ENCODE measurements around the gene PRKG1. TPM values are rescaled to one million over a fixed set of nuclear protein-coding genes. Genes with fewer than 3 reads are reported as not detected.
A peak's percentile ranks its signal among the peaks of the same experiment; 100 is the strongest.

The PRKG1 gene
- total and polyA plus RNA-seq, 2 of the 4 experiments (the other 2 are of a cell fraction), result 3.5 to 18.3 TPM

GRCh38 chr10:51972733-51973346 is 898.6 kb downstream of the PRKG1 start:
- BruUV-seq (replicated peaks), result no TSS peak
- no peak overlapping the region for H3K14ac ChIP-seq (replicated peaks; ENCODE audit: low read depth, low read length)
- no peaks in the 10 kb centered on the region for H3K36me3 ChIP-seq (ENCODE audit: control insufficient read depth, insufficient read depth, low read length)
- no peak overlapping the region for H2BK20ac ChIP-seq (ENCODE audit: low read depth, low read length)
- H3K18ac ChIP-seq (ENCODE audit: low read depth, low read length), result no peak overlapping the region
- WGBS, 2 experiments (ENCODE audit: extremely low coverage in 2 of 2, insufficient read length in 1 of 2), result 83% methylated on average over 2 of the region's 3 CpGs; no CpG with 5 or more reads in 1 of the 2 experiments
- H3K9ac ChIP-seq (ENCODE audit: low read depth, low read length), result no peak overlapping the region
- no peak overlapping the region for H3K27ac ChIP-seq (ENCODE audit: insufficient read depth, low read length)
- ATAC-seq (ENCODE audit: low read depth), result no peak; the same call in 1 of the 2 replicates
- no peaks in the 10 kb centered on the region for H3K9me3 ChIP-seq (ENCODE audit: control insufficient read depth, insufficient read depth, low read length)
- no peak overlapping the region for H3K4me2 ChIP-seq (ENCODE audit: low read depth, low read length)
- no peak overlapping the region for H4K5ac ChIP-seq (ENCODE audit: low read depth, low read length)
- no peak overlapping the region for H3K4me3 ChIP-seq (ENCODE audit: insufficient read depth, low read depth, low read length)
- TF ChIP-seq MAFK (IDR thresholded peaks at IDR 0.05; ENCODE audit: low read depth, low read length), result no peak
- no peak for TF ChIP-seq NFE2L2 (IDR thresholded peaks at IDR 0.05; ENCODE audit: low read depth, low read length)
- no peak for TF ChIP-seq CTCF (conservative IDR thresholded peaks at IDR 0.05; ENCODE audit: low read depth, low read length)
- TF ChIP-seq RFX5 (IDR thresholded peaks at IDR 0.05; ENCODE audit: low read depth, low read length), result no peak
- TF ChIP-seq SMC3 (IDR thresholded peaks at IDR 0.05; ENCODE audit: low read depth, low read length), result no peak
- TF ChIP-seq BHLHE40 (IDR thresholded peaks at IDR 0.05; ENCODE audit: low read depth, low read length), result no peak
- TF ChIP-seq USF2 (IDR thresholded peaks at IDR 0.05; ENCODE audit: low read depth, low read length), result no peak
- TF ChIP-seq POLR2A (IDR thresholded peaks at IDR 0.05; ENCODE audit: low read depth, low read length), result no peak
- TF ChIP-seq MXI1 (IDR thresholded peaks at IDR 0.05; ENCODE audit: borderline replicate concordance, low read depth, low read length), result no peak
- TF ChIP-seq CEBPB (IDR thresholded peaks at IDR 0.05; ENCODE audit: low read depth, low read length), result no peak
- TF ChIP-seq CHD1 (IDR thresholded peaks at IDR 0.05; ENCODE audit: low read depth, low read length), result no peak
- no peak for TF ChIP-seq RAD21 (IDR thresholded peaks at IDR 0.05; ENCODE audit: low read length)
- TF ChIP-seq MAZ (IDR thresholded peaks at IDR 0.05; ENCODE audit: borderline replicate concordance, low read depth, low read length), result no peak
- no peak for TF ChIP-seq ELK1 (IDR thresholded peaks at IDR 0.05; ENCODE audit: borderline replicate concordance, low read depth, low read length)
- TF ChIP-seq RCOR1 (IDR thresholded peaks at IDR 0.05; ENCODE audit: insufficient replicate concordance, low read length), result no peak
- TF ChIP-seq FOS (IDR thresholded peaks at IDR 0.05; ENCODE audit: low read depth, low read length), result no peak
- no peaks in the 10 kb centered on the region; a peak in 1 of 4 replicates for H3K79me1 ChIP-seq (ENCODE audit: low read depth in 1 of 2, low read length in 2 of 2)
- no peak overlapping the region for H3K23ac ChIP-seq (ENCODE audit: low read depth, low read length)
- H3K56ac ChIP-seq (ENCODE audit: extremely low read depth, insufficient read depth, low read length), result no peak overlapping the region
- no peaks in the 10 kb centered on the region for H3K4me1 ChIP-seq (ENCODE audit: control insufficient read depth, insufficient read depth, low read length)
- no peak overlapping the region for H2BK120ac ChIP-seq (ENCODE audit: low read depth, low read length)
- H4K20me1 ChIP-seq (ENCODE audit: insufficient read depth, low read length), result no peaks in the 10 kb centered on the region
- no peak overlapping the region for H2AK9ac ChIP-seq (replicated peaks; ENCODE audit: low read depth, low read length, poor library complexity)
- H2AFZ ChIP-seq (replicated peaks; ENCODE audit: low read length, poor library complexity), result peak overlapping the region; percentile 17
- H3K4ac ChIP-seq (ENCODE audit: low read depth, low read length), result no peak overlapping the region
- dilution Hi-C loops (cut with HindIII; ENCODE audit: low sequenced_read_pairs, unreplicated experiment), result no loop called here
- DNase-seq, result peak; percentile 11
- in situ Hi-C loops (cut with MboI; ENCODE audit: low sequenced_read_pairs), result loop anchor here (25.0 kb wide), 1 partner anchor 561 kb away; no protein-coding TSS in a partner anchor
- ChIA-PET POLR2A (ENCODE audit: unreplicated experiment) (no interaction called here), CTCF (interaction anchor here (0.7 kb wide), 1 partner anchor 13 kb away, joined by 5 read pairs; no protein-coding TSS in a partner anchor)
- intact Hi-C loops (cut with micrococcal nuclease), result no loop called here
- no peak overlapping the region for H4K8ac ChIP-seq (ENCODE audit: low read depth in 2 of 2, low read length in 2 of 2)
- no peaks in the 10 kb centered on the region for H3K27me3 ChIP-seq (ENCODE audit: control insufficient read depth, insufficient read depth, low read length)
- no peak overlapping the region for H2BK5ac ChIP-seq (ENCODE audit: low read depth, low read length, poor library complexity, severe bottlenecking)
- H2AK5ac ChIP-seq (ENCODE audit: low read depth, low read length), result no peak overlapping the region
- peaks cover 4% of the 10 kb centered on the region; the same call in 1 of the 2 replicates for H3K9me1 ChIP-seq (ENCODE audit: insufficient read depth, low read length)
- no peak overlapping the region for H4K91ac ChIP-seq (ENCODE audit: insufficient read depth, low read depth, low read length)
- H2BK15ac ChIP-seq (ENCODE audit: low read depth, low read length), result no peak overlapping the region
